NCI-H2196 treated with DMSO at 0.1 percent for 48 hours (cell line): ENCODE measurements around the gene TADA2B.

Experiments
- DNase-seq: peaks from one replicate; lab custom pipeline; 2025; ENCODE audit not compliant: unreplicated experiment; lab: John Stamatoyannopoulos, UW

Gene TADA2B

DNA sequence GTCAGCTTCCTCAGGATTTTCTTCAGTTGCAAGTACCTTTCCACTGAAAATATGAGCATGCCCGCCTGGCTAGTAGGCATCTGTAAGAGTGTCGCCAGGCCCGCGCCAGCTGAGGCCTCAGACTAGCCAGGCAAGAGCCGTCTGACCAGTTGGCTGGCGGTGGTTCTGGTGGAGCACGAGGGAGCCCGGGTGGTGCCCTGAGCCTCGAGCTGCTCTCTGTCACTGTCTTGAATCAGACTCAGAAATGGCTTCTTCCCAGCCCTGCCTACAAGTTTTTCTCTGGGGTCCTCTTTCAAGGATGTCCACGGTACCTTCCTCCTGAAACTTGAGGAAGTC is 12.8 kb downstream of the TADA2B start:
- no peak for DNase-seq

GRCh38 chr4:7058792-7059191 is 15.6 kb downstream of the TADA2B start:
- no peak for DNase-seq

- DNase-seq = no peak
Observed at GRCh38 chr4:7059662-7060061, 16.5 kb downstream of the TADA2B start.

DNA sequence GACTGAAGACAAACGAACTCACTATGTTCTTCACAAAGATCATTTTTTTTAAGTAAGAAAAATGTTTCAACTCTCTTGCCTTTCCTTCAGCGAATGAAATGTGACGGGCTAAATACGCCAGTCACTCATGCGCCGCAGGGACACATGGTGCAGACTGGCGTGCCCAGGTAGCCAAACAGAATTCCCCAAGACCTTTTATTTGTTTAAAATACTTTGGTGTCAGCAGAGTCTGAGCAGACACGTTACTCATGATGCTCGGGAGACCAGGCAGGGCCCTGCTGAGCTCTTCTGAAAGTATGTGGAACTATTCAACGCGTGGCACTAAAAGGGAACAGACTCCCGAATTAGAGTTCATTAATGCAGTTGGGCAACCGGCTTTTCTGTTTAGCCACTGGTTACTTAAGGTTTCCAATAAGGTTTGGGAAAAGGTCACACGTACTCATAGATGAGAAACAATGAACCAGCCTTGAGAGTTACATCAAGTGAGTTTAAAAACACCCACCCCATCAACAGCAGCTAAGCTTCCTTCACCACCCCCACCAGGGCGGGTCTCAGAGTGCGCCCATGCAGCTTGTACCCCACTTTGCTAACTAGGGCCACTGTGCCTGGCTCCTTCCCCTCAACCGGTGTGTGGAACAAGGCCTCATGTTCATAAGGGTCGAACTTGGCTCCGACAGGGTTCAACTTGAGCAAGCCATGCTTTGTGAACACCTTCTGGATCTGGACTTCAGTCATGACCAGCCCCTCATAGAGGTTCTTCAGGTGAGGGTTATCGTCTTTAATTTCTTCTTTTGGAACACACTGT is 17.4 kb downstream of the TADA2B start:
- no peak for DNase-seq

DNA sequence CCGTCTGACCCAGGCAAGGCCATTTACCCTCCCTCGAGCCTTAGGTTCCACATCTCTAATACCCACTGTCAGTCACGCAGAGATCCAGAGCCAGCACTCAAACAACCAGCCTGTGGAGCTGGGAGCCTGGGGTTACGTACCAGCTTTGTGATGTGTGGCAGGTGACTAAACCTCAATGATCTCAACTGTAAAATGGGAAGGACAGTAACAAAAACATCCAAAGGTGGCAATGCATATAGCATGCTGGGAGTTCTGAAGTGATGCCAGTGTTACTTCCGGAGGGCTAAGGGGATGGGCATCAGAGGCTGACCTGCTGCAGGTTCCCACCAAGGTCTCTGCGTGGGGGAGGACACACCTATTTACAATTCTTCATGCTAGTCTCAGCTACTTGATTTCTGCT is 18.6 kb downstream of the TADA2B start:
- DNase-seq = no peak

DNA sequence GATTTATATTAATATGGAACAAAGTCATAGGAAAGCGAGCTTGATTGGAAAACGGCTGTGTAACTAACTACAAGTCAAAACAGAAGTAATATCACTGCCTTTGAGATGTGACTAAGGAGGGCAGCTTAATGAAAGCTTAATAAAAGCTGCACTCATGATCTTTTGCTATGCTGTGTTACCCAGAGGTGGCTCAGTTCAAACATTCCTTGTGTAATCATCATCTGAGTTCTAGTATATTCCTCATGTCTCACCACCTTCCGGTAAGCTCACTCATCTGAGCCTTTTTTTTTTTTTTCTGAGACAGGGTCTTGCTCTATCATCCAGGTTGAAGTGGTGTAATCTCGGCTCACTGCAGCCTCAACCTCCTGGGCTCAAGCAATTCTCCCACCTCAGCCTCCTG is 19.6 kb downstream of the TADA2B start:
- DNase-seq = no peak

DNA sequence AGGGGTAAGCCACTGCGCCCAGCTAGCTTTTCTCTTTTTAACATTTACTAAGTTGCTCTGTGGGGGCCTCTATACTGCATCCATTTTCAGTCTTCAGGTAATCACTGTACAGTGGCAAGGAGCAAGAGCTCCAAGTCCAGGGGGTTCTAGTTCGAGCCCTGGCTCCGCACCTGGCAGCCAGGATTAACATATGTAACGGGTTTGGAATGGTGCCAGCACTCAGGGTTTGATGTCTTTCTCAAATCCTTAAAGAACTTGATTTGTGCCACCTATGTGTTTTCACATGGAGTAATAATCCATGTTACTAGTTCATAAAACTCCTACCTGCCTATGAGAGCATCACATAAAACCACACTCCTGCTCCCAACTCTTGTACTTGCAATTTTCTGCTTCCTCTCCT is 20.2 kb downstream of the TADA2B start:
- no peak for DNase-seq

GRCh38 chr4:7066006-7066405 is 22.8 kb downstream of the TADA2B start:
- DNase-seq = no peak

DNA sequence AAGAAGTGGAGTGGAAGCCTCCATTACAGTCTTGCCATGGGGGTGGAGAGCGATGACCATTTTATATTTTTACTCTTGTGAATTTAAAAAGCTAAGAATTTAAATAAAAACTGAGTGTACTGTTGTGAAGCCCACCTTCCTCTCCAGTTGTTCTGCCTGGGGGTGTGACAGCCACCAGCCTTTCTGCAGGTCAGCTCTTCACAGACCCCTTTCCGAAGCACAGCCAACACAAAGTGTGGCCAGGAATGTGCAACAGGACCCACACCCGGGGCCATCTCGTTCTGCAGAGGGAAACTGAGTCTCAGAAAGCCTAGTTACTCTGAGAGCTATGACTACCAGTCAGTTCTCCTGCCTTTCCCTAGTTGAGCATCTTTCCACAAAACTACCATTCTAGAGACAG is 23.3 kb downstream of the TADA2B start:
- no peak for DNase-seq

GRCh38 chr4:7067126-7067451 is 23.9 kb downstream of the TADA2B start:
- DNase-seq = no peak

DNA sequence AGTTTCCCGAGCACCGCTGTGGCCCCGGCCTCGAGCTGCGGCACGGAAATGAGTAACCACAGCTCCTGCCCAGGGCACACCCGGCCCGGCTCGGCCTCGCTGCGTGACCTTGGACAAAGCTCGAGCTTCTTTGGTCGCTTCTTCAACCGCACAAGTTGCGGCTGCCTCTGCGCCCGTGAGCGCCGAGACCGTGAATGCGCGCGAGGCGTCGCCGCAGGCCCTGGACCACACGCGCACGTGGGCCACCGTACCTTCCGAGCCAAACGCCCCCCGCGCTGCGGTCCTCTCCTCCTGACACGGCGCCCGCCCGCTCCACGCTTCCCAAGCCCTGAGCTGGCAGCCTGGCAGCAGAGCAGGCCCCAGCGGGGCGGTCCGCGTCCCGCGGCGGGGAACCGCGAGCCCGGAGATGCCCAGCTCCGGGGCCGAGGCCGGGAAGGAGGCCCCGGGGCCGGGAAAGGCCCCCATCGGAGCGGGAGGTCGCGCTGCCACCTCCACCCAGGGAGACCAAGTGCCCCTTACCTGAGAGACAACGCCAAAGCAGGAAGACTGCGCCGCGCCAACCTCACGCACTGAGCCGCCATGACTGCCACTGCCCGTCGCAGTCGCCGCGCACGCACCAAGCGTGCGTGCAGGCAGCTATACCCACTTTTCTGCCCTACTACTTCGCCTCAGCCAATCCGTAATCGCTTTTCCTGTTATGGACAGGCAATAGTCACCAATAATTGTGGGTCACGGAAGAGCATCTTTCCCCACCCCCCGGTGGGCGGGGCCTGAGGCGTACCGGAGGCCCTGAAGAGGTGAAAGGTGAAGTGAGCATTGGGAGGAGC is 24.5 kb downstream of the TADA2B start, which contains the start of gene GRPEL1:
GRPEL1 (minus strand) TSS at position 613 of the 827 bp plus-strand sequence; CDS start at position 581, 32 bp downstream.
- DNase-seq = peak; percentile 94

DNA sequence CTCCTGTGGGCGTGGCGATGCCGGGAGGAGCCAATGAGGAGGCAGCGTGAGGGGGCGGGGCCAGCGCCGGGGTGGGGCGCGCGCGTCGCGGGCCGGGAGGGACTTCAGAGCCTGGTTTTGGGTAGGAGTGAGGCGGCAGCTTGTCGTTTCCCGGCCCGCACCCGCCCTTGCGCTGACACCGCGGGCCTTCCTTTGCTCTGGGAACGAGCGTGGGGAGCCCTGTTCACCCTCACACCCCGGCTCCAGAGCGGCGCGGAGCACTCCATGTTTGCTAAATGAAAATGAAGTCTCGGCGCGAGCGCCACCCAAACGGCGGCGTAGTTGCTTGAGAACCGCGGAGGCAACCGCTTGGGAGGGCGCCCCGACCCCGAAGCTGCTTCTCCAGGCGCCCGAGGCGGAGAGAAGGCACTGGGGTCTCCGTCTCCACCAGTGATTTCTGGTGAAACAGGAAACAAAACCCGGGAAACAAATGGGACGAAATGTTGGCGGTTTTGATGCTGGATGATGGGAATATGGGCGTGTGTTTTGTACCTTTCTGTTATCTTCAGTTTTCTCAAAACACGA is 25.2 kb downstream of the TADA2B start:
- DNase-seq = no peak

- DNase-seq = no peak
Observed at GRCh38 chr4:7068883-7069282, 25.7 kb downstream of the TADA2B start.

- peak; percentile 58 for DNase-seq
Observed at GRCh38 chr4:7070729-7071511, 27.7 kb downstream of the TADA2B start.

GRCh38 chr4:7073059-7073458 is 29.9 kb downstream of the TADA2B start:
- no peak for DNase-seq

DNA sequence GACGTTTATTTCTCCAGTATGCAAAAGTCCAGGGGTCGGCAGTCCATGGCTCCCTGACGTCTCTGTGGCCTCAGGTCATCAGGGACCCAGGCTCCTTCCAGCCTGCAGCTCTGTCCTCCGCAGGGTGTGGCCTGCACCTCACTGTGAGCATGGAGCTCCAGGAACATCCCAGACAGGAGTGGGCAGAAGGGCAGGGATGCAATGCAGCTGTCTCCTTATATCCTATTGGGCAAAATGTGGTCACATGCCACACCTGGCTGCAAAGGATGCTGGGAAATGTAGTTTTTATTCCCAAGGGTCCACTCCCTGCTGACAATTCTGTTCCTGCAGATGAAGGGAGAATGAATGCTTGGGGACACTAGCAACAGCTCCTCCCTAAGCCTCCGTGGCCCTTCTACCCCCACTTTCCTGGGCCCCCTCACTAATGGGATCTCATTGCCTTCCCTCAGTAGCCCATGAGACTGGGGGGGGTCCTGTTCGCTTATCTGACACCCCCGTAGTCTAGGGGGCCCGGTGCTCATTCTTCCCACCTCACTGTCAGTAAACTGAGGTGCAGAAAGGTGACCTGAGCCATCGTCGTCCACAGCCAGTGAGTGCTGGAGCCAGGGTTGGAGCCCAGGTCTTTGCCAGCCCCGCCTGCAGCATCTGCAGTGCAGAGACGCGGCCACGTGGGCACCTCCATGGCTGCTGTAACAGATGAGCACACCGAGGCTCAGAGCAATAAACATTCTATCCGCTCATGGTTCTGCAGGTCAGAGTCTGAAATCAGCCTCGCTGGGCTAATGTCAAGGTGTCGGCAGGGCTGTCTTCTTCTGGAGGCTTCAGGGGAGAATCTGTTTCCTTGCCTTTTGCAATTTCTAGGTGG is 30.6 kb downstream of the TADA2B start:
- peak; percentile 55 for DNase-seq

GRCh38 chr4:7074426-7074825 is 31.3 kb downstream of the TADA2B start:
- no peak for DNase-seq

DNA sequence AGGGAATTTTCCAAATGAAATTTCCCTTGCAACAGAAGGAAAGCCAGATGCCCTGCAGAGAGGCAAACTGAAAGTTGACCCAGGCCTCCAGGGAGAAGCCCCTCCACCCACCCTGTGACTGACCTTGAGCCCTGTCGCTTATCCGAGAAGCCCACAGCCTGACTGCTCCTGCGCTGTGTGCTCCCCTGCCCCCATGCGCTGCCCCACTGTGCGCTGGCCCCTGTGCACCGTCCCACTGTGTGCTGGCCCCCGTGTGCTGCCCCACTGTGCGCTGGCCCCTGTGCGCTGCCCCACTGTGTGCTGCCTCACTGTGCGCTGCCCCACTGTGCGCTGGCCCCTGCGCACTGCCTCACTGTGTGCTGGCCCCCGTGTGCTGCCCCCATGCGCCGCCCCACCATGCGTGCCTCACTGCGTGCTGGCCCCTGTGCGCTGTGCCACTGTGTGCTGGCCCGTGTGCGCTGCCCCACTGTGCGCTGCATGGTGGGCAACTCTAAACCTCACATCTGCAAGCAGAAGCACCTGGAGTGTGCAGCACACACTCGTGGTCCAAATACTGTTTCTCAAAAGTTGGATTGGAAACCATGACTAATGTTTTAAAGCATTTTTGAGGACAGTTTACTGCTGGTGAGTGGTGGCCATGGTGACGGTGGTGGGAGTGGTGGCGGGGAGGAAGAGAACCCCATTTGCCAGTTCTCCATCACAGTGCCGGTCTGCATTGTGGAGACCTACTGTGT is 33.0 kb downstream of the TADA2B start:
- DNase-seq = no peak

- DNase-seq = no peak
Observed at GRCh38 chr4:7076696-7077082, 33.5 kb downstream of the TADA2B start.

- DNase-seq = no peak
Observed at GRCh38 chr4:7077371-7077770, 34.2 kb downstream of the TADA2B start.
